GM19455 (cell line): ENCODE results near the gene APOBR.
"Not testable (repeated sequence)": the region's sequence is repeated elsewhere in the genome, so short reads cannot be mapped to it uniquely, and the experiment has no call there.

Experiments used
- ATAC-seq: cut with Tn5 transposase; IDR thresholded peaks from one replicate; pipeline ENCODE4 v1.9.1; 2021; ENCODE audit not compliant: unreplicated experiment

The APOBR gene, protein sequence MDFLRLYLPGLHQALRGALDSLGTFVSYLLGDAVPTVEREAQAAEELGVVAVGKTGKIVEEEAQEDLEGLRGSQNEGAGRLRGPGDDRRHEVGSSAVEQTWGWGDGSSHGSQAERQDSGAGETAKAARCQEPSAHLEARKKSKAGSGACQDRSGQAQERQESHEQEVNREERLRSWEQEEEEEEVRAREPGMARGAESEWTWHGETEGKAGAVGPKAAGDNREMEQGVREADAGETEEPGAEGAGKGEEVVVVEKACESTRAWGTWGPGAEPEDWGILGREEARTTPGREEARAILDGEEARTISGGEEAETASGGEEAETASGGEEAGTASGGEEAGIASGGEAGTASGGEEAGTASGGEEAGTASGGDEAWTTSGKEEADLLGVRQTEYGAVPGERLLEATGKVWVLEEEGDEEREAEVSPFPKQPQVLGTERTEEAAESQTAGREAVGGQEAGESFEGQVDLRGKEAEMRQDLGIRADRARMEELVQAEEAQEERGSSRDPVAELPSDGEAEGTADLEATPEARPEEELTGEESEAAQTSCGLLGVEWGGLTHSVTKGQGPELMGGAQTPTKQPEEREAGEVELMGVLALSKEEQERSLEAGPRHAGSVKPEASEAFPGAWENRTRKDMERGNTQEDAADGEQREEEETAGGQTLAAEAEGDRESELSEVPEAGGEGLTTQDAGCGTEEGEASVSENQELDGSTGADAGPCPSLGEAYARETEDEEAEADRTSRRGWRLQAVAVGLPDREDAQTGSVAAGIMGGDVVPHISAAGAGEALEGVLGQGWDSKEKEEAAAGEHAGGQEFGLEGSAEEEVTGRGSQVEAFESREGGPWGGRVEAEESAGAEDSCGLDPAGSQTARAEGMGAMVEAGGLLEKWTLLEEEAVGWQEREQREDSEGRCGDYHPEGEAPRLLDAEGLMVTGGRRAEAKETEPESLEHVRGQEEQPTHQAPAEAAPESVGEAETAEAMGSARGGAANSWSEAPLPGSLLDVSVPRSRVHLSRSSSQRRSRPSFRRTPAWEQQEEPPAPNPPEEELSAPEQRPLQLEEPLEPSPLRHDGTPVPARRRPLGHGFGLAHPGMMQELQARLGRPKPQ

DNA sequence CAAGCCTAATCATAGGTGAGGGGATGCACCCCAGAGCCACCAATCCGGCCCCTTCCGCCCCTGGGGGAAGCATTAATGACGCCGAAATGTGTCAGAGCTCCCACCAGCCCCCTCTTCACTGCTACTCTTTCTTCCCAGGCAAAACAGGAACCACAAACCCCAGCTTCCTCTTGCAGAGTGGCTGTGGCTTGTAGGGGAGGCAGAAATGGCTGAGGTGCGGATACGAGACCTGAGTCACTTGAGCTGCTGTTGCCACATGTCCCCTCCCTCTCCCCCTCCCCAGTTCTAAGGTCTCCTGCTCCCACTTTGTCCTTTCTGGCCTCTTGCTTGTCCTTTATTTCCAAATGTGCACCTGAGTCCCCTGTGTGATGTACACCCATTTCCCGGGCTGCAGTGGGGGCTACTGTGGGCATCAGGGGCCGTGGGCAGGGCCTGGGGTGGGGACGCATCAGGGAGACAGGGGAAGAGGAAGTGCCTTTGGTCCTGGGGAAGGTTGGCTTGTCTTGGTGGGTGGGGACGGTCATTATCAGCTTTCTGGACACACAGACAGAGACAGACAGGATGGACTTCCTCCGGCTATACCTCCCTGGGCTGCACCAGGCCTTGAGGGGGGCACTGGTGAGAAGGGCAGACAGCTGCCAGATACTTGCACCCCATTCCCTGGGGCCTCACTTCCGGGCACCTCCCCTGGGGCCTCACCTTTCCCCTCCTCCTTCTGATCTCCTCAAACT is at the start of gene APOBR:
Gene APOBR, plus strand, starts transcription at position 523 of the 731 bp plus-strand sequence. Its CDS starts 39 bp downstream, at position 562.
- ATAC-seq: peak; percentile 47

DNA sequence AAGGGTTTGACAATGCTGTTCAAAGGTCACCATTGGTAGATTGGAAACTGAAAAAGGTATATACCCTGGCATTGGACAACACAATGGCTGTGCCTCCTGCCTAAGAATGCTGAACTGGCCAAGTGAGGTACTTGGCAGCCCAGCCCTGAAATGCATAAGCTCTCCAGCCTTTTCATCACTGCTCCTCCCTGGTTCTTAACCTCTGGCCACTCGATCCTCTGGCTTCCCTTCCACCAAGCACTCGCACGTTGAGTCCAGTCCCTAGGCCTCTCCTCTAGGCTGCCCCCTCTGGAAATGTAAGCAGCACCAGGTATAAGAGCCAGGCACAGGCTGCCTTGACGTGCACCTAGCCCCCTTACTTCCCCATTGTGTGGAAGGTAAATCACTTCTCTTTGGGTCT is 48.1 kb upstream of the APOBR start:
- ATAC-seq: not testable (repeated sequence)

DNA sequence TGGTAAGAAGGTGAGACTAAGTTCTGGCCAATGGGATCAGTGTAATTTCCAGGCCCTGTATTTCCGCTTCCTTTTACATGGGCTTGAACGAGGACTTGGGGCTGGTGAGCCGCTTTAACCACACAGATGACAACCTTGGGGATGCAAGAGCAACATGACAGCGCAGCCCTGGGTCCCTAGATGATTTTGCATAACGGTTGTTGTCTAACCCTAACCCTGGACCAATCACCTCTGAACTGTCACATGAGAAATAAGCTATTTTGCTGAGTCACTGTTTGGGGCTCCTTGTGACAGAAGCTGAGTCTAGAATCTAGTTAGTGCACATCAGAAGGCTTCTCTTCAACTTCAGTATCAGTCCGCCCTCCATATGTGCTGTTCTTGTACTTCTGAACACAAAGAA is 47.4 kb upstream of the APOBR start:
- ATAC-seq: not testable (repeated sequence)

DNA sequence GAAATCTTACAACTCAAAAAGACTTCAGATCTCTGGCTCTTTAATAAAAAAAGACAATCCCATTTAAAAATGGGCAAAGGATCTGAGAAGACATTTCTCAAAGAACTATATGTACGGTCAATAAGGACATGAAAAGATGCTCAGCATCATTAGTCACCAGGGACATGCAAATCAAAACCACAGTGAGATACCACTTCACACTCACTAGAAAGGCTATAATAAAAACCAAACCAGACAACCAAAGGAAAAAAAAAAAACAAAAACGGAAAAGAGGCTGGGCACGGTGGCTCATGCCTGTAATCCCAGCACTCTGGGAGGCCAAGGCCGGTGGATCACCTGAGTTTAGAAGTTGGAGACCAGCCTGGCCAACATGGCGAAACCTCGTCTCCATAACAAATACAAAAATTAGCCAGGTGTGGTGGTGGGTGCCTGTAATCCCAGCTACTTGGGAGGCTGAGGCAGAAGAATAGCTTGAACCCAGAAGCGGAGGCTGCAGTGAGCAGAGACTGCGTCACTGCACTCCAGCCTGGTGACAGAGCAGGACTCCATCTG is 20.7 kb upstream of the APOBR start:
- no peak for ATAC-seq

DNA sequence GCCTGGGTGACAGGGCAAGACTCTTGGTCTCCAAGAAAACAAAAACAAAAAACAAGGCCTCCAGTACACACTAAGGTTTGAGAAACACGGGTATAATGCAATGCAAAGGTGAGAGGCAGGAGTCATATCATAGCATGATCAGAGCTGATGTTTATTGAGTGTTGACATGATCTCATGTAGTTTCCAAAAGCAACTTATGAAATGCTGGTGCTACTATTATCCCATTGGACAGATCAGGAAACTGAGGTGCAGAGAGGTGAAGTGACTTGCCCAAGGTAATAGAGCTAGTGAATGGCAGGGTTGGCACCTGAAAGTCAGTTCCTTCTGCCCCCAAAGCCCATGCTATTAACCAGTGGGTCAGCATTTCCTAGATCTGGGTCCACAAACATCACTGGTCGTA is 19.2 kb upstream of the APOBR start:
- no peak for ATAC-seq

DNA sequence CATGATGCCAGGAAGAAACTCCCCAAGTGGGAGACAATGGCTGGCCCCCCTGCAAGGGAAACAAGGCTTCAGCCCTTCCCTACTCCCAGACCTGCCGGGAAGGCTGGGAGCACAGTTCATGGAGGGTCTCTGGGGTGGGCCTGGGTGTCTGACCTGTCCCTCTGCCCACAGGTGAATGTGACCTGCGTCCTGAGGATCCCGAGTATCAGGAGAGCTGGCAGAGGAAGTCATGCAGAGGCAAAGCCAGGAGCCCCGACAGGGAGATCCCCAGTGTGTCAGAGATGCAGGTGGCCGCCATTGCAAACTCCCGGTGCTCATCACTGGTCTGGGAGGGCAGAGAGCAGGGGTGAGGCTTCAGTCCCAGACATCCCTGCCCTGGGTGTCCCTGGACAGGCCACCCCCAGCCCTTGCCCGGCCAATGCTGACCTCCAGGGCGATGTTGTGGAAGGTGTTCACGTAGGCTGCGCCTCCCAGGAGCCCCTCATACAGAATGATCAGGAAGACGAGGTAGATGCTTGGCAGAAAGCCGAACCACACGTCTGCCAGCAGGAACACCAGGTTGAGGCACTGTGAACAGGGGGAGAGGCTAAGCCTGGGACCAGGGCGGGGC is 17.0 kb upstream of the APOBR start:
- no peak for ATAC-seq

DNA sequence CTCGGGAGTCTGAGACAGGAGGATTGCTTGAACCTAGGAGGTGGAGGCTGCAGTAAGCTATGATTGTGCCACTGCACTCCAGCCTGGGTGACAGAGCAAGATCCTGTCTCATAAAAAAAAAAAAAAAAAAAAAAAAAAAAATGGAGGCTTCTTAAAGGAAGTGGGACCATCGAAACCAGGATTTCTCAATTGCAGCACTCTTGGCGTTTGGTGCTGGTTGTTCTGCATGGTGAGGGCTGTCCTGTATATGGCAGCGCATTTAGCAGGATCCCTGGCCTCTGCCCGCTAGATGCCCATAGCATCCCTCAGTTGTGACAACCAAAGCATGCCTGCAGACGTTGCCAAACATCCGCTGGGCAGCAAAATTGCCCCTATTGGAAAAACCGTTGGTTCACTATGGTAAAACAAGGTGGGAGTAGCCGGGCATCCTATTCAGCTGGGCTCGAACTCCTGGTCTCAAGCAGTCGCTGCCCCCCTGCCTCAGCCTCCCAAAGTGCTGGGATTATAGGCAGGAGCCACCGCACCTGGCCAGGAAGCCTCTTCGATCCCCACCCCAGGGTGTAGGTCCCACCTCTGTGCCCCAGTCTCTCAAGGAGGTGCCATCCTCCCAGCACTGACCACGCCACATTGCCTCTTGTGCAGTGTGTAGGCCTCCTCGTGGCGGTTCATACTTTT is 15.8 kb upstream of the APOBR start:
- ATAC-seq: no peak

DNA sequence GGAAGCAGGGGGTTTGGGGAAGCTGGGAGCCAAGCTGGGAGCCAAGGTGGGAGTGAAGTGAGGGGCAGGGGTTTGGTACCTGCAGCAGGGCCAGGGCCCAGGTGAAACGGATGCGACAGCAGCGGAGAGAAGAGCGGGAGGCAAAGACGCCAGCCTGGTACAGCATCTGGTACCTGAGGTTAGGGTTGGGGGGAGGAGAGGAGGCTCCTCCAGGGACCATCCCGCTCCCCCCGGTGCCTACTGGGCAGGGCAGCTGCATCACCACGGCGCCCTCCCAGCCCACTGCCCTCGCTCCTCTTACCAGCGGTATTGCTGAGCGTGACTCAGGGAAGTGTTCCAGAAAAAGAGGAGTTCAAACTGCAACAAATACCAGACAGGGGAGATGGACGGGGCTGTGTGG is 12.4 kb upstream of the APOBR start:
- ATAC-seq: no peak

DNA sequence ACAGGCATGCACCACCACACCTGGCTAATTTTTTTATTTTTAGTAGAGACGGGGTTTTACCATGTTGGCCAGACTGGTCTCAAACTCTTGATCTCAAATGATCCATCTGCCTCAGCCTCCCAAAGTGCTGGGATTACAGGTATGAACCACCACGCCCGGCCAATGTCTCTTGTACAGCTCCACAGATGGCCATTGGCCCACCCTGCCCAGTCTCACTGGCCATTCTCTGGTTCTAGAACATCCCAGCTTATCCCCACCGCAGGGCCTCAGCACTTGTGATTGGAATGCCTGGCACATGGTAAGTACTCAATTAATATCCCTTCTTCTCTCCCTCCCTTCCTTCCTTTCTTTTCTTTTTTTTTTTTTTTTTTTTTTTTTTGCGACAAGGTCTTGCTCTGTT is 11.1 kb upstream of the APOBR start:
- not testable (repeated sequence) for ATAC-seq

DNA sequence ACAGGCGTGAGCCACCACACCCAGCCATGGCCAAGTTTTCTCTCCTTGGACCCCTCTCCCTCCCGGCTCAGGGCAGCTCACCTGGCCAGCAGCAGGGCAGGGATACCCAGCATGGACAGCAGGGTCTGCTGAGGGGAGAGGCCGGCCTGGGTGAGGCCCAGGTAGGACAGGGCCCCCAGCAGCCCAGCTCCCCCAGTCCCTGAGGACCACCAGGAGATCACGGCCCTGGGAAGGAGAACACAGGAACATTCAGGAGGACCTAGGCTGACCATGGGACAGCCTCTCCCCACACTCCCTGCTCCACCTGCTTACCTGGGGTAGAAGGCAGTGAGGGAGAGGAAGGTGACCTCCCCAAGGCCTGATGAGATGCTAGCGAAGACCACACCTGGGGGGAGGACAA is 8.2 kb upstream of the APOBR start:
- no peak for ATAC-seq

DNA sequence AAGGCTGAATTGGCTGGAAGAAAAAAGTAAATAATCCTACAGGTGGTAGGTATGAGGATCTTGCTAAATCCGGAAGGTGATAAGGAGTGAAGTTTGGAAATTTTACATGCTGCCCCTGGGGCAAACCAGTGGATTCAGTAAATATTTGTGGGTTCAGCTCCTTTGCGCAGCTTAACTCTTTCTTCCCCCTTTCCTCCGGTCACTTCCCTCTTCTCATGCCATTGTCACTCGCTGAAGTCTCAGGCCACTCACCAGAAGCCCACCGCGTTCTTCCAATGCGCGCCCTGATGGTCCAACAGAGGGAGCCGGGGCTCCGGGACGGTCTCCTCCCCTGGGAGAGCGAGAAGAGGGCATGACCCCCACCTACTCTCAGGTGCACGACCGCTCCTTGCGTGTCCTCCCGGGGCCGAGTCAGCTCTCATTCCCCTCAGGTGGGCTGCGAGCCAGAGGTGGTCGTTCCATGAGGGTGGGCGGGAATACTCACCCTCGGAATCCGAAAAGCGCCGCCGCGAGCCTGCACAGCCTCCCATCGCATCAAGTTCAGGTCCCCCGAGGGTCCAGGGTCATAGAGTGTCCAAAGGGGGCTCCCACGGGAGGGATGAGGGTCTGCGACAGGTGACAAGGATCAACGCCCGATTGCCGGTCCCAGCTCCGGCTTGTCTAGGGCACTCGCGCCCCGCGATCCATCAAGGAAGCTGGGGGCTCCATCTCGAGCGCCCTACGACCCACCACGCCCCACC is 3.0 kb upstream of the APOBR start:
- peak; percentile 2 for ATAC-seq

DNA sequence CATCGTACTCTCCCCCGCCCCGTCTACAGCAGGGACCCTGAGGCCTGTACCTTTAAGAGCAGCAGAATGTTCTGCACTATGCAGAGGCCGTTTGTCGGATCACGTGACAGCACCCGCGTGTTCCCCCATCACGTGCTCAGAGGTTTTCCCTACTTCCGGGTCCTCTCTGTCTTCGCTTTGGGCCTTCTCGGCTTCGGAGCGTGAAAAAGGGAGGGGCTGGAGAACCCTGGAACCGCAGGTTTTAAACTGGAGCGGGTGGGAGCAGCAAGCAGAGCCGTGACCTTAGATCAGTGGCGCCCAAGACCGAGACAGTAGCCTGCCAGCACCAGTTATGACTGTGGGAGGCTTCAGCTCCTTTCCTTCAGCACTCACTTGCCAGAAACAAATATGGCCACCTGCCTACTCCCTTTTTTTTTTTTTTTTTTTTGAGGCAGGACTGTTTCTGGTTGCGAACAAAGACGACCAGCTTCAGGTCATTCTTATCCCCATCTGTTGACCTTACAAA is 2.4 kb upstream of the APOBR start, which contains the start of gene CLN3:
Gene CLN3, minus strand, starts transcription at position 105 of the 505 bp plus-strand sequence. CDS start 315 bp downstream, outside the sequence.
- ATAC-seq: peak; percentile 60

DNA sequence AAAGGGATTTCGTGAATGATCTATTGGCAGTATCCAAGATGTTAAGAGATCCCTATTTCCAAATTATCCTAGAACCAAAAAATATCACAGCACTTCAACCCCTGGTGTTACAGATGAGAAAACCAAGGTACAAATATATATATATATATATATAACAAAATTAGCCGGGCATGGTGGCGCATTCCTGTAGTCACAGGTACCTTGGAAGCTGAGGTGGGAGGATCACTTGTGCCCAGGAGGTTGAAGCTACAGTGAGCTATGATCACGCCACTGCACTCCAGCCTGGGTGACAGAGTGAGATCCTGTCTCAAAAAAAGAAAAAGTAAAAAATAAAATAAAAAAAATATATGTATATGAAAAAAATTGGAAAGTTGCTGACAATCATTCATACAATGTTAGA is 1.9 kb upstream of the APOBR start:
- ATAC-seq: no peak

DNA sequence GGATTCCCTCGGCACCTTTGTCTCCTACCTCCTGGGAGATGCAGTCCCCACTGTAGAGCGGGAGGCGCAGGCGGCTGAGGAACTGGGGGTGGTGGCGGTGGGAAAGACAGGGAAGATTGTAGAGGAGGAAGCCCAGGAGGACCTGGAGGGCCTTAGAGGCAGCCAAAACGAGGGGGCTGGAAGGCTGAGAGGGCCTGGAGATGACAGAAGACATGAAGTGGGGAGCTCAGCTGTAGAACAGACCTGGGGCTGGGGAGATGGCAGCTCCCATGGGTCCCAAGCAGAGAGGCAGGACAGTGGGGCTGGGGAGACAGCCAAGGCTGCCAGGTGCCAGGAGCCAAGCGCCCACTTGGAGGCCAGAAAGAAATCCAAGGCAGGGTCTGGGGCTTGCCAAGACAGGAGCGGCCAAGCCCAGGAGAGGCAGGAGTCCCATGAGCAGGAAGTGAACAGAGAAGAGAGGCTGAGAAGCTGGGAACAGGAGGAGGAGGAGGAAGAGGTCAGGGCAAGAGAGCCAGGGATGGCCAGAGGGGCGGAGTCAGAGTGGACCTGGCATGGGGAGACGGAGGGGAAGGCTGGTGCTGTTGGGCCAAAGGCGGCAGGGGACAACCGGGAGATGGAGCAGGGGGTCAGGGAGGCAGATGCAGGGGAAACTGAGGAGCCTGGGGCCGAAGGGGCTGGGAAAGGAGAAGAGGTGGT is 803 bp downstream of the APOBR start:
- ATAC-seq: no peak

DNA sequence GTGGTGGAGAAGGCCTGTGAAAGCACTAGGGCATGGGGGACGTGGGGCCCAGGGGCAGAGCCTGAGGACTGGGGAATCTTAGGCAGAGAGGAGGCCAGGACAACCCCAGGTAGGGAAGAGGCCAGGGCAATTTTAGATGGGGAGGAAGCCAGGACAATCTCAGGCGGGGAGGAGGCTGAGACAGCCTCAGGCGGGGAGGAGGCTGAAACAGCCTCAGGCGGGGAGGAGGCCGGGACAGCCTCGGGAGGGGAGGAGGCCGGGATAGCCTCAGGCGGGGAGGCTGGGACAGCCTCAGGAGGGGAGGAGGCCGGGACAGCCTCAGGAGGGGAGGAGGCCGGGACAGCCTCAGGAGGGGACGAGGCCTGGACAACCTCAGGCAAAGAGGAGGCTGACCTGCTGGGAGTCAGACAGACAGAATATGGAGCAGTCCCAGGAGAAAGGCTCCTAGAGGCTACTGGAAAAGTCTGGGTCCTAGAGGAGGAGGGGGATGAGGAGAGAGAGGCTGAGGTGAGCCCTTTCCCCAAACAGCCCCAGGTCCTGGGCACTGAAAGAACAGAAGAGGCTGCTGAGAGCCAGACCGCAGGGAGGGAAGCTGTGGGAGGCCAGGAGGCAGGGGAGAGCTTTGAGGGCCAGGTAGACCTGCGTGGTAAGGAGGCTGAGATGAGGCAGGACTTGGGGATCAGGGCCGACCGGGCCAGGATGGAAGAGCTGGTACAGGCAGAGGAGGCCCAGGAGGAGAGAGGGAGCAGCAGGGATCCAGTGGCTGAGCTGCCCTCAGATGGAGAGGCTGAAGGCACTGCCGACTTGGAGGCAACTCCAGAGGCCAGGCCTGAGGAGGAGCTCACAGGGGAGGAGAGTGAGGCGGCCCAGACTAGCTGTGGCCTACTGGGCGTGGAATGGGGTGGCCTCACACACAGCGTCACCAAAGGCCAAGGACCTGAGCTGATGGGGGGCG is 1.6 kb downstream of the APOBR start:
- ATAC-seq: no peak

DNA sequence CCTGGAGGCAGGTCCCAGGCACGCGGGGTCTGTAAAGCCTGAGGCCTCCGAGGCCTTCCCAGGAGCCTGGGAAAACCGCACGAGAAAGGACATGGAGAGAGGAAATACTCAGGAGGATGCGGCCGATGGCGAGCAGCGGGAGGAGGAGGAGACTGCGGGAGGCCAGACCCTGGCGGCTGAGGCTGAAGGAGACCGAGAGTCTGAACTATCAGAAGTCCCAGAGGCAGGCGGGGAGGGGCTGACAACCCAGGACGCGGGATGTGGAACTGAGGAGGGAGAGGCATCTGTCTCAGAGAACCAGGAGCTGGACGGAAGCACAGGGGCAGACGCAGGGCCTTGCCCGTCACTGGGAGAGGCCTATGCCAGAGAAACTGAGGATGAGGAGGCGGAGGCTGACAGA is 2.4 kb downstream of the APOBR start:
- no peak for ATAC-seq

DNA sequence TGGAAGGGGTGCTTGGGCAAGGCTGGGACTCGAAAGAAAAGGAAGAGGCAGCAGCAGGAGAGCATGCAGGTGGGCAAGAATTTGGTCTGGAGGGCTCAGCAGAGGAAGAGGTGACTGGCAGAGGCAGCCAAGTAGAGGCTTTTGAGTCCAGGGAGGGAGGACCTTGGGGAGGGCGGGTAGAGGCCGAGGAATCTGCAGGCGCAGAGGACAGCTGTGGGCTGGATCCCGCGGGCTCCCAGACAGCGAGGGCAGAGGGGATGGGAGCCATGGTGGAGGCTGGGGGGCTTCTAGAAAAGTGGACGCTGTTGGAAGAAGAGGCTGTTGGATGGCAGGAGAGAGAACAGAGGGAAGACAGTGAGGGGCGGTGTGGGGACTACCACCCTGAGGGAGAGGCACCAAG is 2.9 kb downstream of the APOBR start:
- ATAC-seq: no peak
